GM19324 (cell line): ENCODE data around the gene SNRK.

Source experiments
- ATAC-seq: cut with Tn5 transposase; IDR thresholded peaks from one replicate; pipeline ENCODE4 v1.9.1; 2021; ENCODE audit warnings: mild to moderate bottlenecking, moderate library complexity; ENCODE audit not compliant: unreplicated experiment, low FRiP score

SNRK gene, protein sequence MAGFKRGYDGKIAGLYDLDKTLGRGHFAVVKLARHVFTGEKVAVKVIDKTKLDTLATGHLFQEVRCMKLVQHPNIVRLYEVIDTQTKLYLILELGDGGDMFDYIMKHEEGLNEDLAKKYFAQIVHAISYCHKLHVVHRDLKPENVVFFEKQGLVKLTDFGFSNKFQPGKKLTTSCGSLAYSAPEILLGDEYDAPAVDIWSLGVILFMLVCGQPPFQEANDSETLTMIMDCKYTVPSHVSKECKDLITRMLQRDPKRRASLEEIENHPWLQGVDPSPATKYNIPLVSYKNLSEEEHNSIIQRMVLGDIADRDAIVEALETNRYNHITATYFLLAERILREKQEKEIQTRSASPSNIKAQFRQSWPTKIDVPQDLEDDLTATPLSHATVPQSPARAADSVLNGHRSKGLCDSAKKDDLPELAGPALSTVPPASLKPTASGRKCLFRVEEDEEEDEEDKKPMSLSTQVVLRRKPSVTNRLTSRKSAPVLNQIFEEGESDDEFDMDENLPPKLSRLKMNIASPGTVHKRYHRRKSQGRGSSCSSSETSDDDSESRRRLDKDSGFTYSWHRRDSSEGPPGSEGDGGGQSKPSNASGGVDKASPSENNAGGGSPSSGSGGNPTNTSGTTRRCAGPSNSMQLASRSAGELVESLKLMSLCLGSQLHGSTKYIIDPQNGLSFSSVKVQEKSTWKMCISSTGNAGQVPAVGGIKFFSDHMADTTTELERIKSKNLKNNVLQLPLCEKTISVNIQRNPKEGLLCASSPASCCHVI

DNA sequence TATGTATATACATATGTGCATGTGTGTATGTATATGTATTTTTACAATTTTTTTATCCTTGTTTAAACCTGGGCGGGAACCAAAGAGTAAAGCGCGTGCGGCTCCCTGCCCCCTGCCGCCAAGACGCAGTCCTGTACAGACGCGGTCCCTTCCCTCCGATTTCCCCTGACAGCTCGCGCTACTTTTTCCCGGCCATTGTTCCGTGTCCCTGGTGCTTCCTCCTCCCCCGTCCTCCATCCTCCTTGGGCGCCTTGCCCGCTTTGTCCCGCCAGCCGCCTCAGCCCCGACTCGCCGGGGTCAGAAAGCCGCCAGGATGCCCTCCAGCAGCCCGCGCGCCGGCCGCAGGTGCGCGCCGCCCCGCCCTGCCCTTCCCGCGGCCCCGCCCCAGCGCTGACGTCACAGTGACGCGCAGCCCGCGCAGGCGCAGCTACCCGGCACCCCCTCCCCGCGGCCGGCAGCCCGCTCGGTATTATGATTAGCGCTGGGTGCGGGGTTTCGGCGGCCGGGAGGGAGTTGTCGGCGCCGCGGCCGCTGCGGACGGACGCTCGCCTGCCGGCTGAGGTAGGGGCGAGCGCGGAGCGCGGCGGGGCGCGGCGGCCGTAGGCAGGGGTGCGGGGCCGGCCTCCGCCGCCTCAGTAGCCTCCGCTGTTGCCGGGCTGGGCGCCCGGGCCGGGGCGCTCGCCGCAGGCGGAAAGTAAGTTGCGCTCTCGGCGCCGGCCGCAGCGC lies at the start of gene SNRK:
SNRK (plus strand) TSS at position 426 of the 726 bp plus-strand sequence. CDS start 16,664 bp downstream, outside the sequence.
- peak; percentile 95 for ATAC-seq

DNA sequence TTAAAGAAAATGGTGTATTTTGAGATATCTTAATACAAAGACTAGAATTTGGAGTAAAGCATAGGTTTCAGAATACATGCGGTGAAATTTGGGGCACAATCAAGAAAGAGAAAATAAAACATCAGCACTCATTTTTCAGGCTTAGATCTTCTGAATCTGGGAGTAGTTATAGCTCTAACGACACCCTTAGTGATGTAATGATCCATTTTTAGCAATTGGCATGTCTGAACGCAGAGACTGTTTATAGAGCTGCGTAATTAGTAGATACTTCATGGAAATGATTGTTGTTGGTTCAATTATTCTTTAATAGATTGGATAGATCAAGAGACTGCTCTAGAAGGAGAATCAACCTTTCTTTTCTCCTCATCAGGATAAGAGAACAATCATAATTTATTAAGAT lies 47.5 kb upstream of the SNRK start:
- ATAC-seq: no peak

DNA sequence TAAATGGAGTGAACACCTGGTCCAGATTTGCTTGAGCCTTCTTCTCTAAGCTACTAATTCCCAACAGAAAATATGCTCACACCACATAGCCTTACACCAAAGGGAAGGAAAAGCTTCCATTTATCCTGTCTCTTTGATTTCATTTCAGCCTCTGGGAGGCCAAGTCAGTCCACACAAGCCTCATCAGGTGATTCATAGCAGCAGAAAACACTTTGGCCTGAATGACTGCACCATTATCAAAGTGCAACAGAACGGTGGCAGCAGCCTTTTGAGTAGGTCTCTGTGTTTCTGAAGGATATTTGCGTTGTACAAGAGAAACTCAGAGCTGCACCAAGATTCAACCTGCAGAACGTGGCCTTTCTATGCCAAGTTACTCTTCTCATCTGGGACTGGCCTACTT lies 46.6 kb upstream of the SNRK start:
- no peak for ATAC-seq

DNA sequence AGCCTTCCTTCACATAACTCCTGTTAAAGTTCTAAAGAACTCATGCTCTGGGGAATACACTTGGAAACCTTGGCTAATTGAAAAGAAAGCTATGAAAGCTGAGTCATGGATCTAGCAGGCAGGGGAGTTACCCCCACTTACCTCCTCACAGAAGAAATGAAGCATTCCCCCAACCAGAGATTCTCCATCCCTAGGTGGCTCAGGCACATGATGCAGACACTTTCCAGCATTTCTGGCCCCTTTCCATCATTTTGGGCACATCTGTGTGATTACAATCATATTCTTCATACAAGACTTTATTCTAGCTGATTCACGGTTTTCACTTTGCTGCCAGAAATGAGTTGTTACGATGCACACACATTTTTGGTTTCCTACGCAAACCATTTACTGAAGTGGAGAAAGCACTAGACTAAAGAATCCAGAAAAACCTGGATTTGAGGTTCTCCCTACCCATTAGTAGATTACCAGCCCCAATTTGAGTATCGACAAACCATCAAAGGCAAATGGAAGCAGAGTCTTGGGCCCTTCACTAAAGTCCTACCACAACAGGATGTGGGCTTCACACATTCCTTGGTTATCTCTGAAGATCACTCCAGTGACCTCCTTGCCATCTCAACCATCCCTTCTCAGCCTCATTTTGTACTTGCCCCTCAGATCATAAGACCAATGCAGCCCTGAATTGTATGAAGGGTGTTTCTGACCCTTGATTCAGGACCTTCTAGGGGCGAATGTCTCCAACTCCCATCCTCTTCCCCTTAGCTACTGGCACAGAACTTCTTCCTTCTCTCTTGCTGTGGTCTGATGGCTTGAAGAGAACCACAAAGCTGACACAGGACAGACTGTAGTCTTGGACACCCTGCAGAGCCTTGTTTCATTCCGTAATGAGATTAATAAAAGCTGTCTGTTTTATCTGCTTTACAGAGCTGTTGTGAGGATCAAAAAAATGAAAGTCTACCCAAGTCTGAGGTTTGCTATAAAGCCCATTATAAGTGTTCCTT lies 42.5 kb upstream of the SNRK start:
- ATAC-seq: no peak

DNA sequence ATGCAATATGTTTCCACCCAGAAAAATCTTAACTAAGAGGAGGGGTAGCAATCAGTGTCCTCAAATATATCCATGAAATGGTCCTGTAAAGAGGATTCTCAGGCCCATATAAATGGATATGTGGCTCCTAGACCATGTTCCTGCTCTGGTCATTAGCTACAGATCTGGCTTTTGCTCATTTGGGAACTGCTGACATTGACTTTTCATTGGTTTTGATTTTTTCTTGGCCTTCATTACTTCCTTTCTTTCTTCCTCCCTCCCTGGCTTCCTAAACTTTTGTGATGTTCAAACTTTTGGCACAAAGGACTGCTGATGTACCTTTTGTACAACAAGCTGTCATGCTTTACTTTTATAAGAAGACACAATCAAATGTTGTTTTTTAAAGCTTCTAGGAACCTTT lies 41.6 kb upstream of the SNRK start:
- ATAC-seq: no peak

DNA sequence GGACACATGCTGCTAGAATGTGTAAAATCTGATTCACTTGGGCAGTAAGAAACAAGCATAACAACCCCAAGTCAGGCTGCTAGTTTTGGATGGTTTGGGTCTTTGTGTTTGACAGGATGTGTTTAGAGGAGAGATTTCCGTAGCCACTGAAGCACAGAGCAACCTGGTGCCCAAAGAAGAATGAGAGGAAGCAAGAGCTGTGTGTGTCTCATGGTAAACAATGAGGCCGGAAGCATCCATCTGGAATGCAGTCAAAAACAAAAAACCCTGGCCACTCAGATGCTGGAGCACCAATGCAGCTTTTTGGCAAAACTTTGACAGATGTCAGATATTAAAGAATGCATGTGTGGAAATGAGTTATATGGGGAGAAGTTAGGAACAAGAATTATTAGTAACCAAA lies 39.4 kb upstream of the SNRK start:
- no peak for ATAC-seq

DNA sequence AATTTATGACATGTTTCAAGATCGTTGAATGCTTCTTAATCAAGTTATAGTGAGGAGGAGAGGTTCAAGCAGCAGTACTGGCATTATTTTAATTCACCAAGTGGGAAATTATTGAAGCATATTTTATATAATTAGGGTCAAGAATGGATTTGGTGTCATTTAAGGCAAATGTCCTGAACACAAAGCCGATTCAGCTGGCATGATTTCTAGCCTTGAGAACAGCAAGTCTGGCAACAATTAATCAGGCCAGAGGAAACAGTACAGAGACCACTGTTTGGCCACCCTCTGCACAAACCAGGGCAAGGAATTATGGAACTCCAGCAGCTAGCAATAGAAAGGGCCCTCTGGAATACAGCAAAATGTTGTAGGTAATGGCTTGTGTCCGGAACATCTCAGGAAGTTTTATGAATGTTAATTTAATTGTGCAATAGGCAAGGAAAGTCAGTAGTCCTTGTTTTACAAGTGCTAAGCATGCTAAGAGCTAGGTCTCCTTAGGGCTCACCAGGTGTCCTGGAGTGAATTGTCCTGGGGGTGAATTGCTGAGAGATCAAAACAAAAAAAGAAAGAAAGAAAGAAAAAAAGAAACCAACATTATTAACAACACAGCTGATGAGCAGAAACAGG lies 38.7 kb upstream of the SNRK start:
- ATAC-seq: no peak

DNA sequence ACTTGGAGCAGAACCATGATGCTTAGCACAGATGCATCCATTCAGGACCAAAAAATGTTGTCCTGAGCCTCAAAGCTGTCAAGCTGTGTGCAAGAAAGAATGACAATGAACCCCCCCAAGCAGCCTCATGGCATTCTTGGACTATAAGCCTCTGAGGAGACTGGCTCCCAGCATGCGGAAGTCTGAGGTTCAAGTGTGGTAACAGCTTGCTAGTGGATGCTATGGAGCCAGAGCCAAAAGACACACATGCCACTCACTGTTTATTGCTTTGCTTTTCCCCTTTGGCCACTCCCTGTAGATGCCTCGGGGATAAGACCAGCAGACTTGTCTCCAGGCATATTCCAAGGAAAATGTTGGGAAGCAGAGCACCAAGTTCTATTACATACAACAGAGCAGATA lies 38.2 kb upstream of the SNRK start:
- no peak for ATAC-seq

DNA sequence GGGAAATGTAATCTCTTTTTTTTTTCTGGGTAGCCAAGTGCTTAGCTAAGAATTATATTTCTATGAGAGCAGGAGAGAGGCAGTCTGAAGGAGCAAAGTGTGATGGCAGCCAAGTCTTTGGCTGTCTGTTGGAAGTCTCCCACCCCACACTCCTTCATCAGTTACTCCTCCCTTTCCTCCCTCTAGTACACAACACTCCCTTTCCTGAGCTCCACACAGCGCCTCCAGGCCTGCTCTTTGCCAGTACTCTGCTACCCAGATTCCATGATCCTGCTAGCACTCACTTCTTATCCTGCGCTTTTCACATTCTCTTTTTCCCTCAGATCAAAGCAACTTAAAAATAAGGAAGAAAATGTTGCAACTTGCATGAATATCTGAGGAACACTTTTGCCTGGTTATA lies 37.4 kb upstream of the SNRK start:
- no peak for ATAC-seq

DNA sequence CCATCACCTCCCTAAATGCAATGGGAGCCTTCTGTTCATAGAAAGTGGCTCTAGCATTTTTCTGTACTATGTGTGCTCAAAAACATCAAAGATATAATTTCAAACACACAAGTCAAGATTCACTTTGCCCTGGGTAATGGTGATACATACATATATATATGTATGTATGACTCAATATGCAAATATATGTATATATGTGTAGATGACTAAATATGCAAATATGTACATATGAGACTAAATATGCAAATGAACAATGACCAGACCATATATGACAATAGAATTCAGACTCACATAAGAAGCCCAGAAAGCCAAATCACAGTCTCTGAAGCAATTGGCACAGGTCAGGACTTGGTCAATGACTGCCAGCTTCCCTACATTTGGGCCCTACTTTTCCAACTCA lies 36.9 kb upstream of the SNRK start:
- no peak for ATAC-seq

DNA sequence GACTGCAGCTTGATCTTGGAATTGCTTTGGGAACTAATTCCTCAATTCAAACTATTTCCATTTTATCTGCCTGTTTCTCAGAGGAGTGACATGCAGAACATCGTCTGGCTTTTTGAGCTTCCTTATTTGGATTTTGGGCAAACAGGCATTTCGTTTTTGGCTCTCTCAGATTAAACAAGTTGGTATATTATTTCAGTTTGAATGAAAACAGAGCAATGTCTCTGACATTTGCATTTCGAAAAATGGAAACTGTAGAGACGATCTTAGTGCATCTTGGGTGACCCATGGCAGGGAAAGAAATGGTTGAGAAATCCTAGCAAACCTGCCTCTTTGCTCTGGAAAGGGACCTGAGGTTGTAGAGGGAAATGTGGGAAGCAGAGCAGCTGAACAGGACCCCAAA lies 33.0 kb upstream of the SNRK start:
- ATAC-seq: no peak

DNA sequence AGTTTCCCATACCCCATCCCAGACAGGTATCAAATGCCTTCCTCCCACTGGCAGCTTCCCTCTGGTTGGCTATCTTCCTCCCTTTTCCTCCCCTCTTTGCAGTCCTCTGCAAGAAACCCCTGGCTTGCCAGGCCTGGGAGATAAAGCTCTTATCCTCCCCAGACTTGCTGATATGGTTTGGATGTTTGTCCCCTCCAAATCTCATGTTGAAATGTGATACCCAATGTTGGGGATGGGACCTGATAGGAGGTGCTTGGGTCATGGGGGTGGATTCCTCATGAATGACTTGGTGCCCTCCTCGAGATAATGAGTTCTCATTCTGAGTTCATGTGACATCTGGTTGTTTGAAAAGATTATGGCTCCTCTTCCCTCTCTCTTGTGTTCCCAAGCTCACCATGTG lies 32.2 kb upstream of the SNRK start:
- no peak for ATAC-seq

DNA sequence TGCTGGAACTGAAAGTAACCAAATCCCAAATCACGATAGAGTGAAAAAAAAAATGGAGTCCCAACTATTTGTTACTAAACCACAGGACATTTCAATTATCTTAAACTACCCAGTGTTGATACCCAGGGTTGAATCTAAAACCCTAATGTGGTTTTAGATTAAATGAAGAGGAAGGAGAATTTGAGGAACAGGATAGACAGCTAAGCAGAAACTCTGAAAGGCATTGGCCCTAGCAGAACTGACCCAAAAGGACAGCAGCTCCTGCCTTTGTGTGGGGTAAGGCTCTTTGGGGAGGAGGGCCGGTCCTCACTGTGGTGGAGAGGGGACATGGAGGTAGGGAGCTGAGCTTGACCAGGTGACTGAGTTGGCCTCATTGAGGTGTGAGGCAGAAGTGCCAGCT lies 30.7 kb upstream of the SNRK start:
- ATAC-seq: no peak

DNA sequence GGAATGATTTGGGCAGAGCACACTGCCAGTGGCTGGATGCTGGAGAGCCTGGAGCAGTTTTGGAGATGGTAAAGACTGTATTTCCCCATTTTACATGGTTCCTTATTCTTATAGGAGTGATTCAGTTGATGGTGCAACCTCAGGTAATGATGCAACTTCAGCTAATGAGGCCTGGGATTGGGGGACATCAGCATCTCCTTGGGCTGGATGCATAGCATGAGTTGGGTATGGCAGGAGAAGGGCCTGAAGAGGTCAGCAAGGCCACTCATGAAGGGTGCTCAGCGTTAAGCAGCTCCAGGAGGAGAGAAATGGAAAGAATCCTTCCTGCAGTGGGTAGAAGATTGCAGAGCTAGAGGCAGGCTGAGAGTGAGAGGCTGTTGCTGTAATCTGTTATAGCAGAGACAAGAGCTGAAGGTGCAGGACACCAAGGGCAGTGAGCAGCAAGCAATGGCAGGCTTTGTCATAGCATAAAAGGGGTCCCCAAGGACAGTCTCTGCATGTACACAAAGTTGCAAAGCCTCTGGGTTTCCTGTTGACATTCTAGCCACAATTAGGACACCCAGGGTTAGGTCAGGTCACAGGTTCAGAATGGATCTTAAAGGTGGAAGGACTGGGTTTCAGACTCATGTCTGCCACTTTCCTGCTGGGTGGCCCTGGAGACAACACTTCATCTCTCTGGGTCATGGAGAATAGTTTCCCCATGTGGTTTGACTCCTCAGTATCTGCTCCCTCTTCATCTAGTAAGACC lies 29.5 kb upstream of the SNRK start:
- ATAC-seq: no peak

DNA sequence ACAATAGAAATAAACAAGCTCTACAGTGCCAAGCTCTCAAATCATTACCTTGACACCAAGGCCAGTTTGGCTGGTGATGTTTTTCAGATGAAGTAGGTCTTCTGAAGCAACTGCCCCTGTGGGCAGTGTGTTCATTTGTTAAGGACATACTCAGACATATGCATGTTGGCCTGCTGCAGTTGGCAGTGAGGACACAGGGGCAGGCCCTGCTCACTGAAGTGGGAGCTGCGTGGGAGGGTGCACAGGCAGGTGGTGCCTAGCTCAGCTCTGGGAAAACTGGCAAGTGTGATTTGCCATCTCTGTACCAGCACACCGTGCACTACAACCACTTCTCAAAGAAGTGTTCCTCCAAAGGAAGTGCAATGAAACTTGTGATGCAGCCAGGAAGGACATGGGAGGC lies 28.5 kb upstream of the SNRK start:
- ATAC-seq: no peak

DNA sequence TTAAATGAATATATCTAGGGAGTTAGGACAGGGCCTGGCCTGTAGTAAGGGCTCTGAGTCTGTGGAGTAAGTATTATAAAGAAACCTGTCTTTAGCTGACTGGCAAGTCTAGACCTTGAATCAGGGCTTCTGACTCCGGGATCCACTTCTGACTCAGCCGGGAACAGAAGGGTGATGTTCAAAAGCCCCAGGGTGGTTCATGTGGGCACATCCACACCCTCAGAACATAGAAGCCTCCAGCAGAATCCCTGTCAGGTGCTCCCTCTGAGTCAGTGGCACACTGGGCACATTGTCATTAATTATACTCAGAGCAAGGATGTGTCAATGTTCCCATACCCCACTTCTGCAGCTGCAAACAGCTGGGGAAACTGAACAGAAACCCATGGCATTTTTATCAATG lies 26.7 kb upstream of the SNRK start:
- ATAC-seq: no peak

DNA sequence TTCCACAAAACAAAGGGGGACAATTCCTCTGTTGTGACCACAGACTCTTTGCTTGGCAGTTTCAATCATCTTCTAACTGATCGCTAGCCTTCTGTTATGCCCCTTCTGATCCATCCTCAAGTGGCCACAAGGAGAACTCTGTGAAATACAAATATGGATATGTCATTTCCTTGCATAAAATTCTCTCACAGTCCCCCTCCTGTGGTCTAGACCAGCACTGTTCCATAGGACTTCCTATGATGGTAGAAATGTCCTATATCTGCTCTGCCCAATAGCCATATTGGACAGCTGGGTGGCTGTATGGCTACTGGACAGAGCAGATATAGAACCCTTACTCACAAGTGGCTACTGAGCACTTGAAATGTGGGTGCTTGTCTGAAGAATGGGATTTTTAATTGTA lies 25.9 kb upstream of the SNRK start:
- ATAC-seq: no peak

DNA sequence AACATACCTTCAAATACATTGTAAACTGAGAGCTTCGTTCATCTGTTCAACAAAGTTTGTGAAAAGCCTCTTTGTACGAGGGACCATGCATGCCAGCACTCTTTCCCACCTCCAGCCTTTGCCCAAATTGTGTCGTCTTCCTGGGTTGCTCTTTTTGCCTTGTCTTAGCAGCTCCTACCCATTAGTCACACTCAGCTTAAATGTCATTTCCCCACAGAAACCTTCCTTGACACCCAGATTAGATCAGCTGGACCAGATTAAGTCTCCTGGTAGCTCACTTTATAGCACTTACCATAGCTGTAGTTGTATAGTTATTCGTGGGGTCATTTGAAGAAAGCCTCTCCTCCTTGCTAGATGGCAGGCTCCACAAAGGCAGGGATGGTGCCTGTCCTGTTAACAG lies 24.1 kb upstream of the SNRK start:
- ATAC-seq: no peak

DNA sequence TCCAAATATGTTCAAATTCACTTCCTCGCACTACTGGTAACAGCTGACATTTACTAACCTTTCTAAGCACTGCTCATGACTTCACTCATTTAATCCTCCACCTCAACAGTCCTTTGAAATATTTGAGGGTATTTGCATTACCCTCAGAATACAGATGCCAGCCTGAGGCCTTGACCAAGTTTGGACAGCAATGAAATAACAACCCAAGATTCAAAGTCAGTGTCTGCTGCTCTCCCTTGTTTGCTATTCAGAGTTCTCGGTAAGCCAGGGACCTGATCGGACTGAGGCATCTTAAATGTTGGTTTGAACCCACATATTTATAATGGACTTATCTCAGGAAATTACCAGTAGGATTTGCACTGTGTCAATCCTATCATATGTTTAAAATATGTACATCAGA lies 19.9 kb upstream of the SNRK start:
- no peak for ATAC-seq
